Stimulated activated CD8-positive, alpha-beta memory T cell treated with anti-CD3 and anti-CD28 coated beads, Interleukin-7, amount 100 ng/mL, for 48 hours (primary cell): Measurements from ENCODE around the gene CCDC12.

ENCODE experiments used
- DNase-seq, 2 donors: peaks; one replicate each; pipeline ENCODE4 v3.0.0-alpha.2; 2020; ENCODE audit warnings: low read depth in 1 of 2; ENCODE audit errors: extremely low read depth in 1 of 2

The CCDC12 gene

DNA sequence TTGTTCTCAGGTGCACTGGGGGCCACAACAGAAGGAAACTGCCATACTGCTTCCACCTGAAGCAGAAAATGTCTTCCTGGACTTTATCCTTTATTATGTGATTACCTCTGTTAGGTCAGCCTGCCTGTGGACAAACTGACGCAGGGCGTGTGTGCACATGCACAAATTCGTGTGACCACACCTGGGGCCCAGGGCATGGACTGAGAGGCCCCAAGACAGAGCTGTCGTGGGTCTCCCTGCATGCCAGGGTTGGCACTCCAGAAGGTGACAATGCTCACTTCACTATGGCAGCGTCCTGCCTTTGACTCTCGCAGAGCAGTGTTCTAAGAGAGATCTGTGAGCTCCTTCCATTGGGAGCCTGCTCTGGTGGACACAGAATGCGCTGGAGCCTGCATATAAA is 34.5 kb downstream of the CCDC12 start:
- no peak for DNase-seq

DNA sequence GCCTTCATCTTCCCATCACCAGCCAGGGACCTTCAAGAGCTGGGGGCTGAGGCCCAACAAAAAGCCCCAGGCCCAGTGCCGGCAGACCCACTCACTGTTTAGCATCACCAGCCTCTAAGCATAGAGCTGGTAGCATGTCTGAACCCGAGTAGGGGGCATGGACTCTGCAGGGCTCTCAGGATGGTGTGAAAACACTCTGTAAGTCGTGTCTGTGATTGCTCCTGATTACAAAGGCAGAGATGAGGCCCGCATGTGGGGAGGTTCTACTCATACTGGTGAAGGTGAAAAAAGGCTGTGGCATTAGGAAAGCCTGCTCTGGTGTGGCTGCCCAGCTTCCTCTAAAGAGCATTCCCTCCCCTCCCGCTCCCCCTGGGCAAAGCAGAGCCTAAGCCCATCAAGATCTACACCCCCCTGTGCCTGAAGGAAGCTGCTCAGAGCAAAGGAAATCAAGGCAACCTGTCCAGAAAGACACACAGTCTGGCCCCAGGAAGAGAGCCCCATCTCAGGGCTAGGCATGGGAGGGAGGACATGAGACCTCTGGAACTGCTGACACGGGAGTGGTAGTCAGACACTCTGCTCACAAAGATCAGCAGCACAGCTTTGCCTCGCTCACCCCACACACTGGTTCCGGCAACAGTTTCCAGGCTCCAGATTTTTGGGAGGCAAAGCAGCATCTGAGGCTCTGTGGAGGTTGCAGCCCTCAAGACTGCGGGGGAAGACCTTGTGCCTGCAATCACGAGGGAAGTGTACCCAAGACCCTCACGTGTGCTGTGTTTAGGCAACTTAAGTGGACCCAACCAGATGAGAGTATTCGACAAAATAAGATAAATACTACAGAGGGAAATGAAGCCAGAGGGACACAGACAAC is 36.7 kb downstream of the CCDC12 start:
- no peak for DNase-seq

DNA sequence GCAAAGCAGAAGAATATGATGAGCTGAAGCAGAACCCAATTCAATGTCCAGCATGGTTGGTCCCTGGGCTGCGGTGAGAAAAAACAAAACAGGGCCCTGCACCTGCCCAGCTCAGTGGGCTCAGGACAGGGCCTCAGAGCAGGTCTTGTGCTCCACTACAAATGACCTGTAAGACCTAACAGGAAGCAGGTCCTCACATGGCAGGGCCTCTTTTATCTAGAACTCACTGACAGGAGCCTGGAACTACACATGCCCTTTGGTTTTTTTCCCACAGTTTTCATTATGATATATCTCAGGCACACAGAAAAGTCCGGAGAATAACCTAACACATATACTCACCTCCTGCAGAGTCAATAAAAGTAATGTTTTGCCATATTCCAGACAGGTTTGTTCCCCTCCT is 38.4 kb downstream of the CCDC12 start:
- no peak for DNase-seq

DNA sequence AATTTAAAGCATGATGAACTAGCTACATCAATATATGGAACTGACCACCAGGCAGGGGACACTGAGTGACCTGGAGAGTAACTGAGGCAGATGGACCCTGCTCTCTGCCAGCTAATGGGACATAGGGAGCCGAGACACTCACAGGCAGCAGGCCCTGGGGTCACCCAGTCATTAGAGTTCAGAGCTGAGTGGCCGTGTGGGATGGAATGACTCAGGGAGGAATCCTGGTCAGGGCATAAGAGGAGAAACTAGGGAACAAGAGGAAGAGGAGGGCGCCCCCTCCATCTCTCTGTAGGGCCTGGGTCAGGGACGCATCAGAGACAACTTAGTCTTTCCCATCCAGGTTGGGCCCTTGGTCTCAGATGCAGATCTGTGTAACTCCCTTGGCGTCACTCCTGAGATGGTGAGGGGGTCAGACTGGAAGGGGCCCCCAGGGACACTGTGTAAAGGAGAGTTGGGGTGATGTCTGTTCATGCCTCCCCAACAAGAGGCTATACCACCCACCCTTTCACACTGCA is 39.8 kb downstream of the CCDC12 start:
- DNase-seq, result no peak

DNA sequence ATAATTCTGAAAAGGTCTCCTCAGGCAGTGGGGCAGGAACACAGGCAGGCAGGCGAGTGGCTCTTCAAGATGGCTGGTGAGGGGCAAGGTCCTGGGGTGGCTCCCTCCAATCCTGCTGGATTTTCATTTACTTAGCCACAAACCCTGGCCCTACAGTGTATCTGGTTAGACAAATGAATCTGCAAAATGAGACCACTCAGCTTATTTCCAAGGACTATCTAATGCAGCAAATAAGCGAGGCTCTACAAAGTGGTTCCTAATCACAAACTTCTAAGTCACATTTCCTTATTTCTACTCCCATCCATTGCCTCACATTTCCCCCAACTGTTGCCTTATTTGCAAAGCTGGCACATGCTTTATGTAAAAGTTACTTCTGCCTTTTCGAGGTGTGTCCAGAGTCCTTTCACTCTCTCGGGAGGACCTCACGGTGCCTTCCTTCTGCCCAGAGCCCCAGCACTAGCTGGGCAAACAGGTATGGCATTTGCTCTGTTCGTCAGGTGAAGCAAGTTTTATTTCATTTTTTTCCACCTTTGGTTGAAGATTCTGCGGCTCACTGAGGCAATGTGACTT is 40.5 kb downstream of the CCDC12 start:
- DNase-seq, result no peak

DNA sequence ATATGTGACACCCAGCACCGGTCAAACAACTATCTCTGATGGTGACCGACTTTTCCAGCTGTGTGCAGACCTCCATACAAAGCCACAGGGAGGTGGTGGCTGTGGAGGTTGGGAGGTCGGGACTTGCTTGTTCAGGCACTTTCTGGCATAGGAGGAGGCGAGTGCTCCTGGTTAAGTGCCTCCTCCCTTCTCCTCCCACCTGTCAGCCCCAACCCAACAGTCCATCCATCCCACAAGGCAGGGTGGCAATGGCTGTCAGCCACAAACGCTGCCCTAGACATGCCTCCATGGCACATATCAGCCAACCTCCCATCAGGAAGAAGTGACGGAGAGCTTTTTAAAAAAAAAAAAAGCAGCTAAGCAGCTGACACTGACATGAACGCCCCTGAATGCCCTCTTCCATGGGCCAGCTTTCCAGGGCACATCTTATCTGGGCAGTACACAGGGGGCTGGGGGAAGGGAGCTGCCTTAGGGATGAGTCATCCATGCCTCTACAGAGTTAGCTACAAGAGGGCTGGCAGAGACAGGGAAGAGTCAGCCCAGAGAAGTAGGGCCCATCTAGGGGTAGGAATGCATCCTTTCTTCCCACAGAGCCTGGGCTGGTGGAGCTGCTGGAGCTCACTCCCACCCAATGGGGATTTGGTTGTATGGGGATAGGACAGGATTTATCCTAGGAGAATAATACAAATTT is 41.2 kb downstream of the CCDC12 start:
- no peak for DNase-seq

DNA sequence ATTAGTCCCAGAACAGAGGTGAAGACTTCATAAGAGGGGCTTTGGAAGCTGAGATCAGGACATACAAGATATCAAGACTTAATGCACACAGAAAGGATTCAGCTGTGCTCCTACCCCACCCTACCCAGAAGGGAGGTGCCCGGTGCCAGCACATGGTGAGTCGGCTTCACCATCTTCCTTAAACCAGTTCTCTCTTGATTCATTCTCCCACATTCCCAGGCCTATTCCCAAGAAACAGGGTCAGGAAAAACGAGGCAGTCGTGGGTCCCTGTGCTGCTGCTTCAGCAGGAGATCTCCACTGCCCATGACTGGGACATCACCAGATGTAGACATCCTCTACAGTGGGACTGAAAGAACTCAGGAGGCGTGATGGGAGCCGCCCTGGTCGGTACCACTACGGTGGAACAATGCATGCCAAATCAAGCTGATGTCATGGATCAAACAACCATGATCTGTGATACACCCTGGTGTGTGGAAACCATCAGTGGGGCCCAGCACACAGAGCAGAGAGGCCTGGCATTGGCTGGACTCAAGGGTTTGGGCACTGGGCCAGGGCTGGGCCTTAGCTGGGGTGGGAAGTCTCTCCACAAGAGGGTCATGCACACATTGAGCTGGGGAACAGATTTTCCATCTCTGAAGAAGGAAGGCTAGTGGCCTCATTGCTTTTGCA is 41.9 kb downstream of the CCDC12 start:
- no peak for DNase-seq

DNA sequence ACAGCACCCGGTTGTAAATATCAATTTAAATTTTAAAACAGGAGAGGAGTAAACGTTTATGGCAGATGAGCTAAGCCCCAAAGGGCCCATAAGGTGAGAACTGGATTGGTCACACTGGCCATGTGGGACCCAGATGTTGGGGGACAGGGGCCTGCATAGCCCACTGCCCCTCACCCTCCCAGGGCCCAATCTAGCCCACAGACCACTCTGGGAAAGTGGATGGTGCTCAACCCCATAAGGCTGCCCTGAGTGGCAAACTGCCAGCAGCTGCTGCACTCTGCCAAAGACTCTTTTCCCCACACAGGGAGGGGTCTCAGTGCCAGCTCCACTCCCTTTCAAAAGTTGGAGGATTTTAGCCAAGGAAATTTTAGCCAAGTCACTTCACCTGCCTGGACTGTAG is 42.5 kb downstream of the CCDC12 start:
- no peak for DNase-seq

DNA sequence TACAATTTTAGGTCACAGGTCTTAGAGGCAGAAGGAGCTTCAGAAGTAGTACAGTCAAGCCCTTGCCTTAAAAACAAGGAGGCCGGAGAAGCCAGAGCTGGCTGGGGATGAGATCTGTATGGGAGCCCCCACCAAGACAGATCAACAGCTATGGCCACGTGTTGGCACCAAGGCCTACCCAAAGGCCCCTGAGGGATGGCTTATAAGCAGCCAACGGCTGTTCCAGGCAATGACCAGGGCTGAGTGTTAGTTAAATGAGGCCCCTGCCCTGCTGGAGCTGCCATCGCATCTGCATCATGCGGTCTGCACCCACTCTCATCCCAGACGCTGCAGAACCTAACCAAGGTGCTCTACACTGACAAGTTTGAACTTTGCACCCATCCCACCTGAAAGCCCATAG is 43.3 kb downstream of the CCDC12 start:
- DNase-seq, result no peak

DNA sequence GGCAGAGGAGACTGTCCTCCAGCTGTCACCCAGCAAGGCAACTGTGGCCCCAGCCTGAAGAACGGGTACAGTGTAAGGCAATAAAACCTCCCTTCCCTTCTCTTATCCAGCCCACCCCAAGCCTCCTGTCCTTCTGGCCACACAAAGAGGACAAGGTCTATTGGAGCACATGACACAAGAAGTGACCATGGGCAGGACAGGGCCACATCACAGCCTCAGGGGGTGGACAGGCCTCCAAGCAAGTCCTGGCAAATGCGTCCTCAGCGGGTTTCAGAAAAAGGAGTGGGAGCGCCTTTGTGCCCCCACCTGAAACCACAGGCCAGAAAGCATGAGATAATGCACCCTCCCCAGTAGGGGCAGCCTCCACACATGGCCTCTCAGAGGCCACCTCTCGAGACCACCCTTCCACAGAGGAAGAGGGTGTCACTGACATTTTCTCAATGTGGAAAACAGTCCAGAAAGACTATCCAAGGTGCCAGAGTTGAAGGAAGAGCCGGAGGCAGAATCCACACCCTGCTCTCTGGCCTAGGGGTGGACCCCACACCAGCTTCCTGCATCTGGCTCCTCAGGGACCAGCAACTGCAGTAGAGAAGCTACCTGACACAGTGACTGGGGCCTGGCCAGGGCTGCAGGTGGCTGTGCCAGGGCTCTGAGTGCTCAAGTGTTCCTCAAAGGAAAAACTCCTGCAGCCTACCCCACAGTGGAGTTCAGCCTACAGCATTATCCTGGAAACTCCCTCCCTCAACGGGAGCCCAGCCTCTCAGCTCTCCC is 43.9 kb downstream of the CCDC12 start:
- DNase-seq, result no peak

DNA sequence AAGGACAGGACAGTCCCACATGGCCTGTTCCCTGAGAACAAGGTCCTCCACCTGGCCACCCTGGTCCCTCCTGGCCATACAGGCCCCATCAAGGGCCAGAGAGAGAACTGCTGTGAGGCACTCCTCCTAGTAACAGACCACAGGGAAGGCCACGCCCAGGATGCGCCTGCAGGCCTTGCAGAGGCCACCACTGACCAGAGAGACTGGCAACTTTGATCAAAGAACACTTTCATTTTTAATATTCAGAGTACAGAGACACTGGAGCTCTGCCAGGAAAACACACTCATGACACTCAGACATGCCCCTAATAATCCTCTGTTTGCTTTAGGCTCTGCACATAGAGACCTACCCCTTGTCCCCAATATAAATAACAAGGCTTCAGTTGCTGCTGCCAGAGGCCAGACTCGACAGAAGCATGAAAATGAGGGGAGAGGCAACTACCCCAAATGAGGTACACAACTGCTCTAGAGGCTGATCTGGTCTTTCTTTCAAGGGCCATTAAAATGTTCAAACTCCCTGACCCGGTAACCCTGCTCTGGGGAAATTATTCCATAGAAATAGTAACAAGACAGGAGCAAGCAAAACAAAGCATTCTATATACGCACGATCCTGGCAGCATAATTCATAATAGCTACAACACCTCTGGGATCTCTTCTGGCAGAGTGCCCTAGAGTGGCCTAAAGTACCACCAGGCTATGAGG is 44.8 kb downstream of the CCDC12 start:
- no peak for DNase-seq

DNA sequence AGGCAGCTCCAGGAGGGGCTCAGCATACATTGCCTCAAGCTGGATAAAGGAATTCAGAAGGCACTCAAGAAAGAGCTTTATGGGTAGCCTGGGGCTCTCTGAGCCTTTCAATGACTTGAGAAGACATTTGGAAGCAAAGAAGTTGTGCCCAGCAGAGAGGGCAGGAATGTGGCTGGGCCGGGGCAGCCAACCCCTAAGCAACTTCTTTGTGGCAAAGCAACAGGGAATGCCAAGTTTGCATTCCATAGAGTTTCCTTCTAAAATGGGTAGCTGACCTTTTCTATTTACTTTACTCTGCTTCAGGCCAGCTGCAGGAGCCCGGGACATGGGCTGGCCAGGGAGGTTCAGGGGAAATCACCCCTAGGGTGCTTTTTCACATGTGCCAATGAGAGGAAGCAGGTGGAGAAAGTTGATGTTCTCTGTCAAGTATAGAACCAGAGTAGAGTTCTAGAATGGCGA is 45.6 kb downstream of the CCDC12 start:
- no peak for DNase-seq

DNA sequence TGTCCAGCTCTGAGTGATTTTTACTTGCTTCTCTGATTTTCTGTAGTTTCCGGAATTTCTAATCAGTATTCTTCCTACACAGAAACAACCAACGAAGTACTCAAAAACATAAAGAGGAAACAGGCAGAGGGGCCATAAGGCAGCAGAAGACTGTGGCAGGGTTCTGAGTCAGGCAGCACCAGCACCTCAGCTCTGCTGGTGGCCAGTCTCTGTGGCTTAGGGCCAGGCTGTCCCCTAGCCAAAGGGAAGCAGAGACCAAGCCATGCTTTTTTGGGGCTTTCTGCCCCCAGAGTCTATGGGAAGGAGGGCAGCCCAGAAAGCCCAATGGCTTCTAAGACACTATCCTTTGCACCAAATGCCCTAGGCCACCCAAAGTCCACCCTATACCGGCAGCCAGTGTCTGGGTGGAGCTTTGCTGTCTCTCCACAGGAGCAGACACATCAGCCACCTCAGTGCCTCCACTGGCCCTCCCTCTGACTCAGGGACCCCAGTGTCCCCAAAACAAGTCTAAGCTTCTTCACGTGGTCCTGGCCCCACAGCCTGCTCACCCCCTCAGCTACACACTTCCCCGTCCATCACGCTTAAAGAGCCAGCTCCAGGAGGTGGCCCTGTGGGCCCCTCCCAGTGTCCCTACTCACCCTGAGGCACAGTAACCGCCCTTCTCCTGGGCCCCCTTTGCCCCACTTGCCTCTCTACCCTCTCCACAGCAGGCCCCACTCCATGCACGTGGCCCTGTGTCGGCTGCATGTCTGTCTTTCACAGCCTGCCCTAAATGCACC is 46.2 kb downstream of the CCDC12 start:
- DNase-seq, result no peak

DNA sequence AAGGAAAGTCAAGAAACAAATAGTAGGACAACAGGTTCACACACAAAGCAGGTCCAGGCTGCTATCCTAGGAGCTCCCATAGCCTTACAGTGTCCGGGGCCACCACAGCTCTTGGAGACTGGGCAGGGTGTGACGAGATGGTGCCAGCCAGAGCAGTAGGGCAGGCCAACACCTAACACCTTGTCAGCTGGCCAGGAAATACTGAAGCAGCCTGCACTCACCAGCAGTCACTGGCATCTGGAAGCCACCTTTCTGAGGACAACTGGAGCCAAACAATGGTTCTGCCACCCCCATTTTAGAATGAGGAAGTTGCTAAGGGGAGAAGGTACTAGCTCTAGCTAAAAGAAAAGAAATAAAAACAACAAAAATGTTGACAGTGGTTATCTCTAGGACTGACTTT is 47.2 kb downstream of the CCDC12 start:
- DNase-seq, result no peak

DNA sequence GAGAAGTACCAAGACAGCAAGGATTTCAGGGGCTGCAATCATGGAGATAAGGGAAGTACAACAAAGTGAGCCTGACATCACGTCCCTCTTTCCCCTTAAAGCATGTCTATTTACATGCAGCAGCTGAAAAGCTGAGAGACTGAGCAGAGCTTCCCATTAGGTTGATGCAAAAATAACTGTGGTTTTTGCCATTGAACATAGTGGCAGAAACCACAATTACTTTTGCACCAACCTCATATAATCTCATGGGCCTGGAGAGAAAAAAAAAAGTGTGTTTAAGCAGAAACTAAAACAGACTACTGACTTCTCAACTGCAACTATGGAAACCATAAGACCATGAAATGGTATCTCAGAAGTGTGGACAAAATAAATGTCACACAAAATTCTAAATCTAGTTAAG is 48.3 kb downstream of the CCDC12 start:
- DNase-seq, result no peak

DNA sequence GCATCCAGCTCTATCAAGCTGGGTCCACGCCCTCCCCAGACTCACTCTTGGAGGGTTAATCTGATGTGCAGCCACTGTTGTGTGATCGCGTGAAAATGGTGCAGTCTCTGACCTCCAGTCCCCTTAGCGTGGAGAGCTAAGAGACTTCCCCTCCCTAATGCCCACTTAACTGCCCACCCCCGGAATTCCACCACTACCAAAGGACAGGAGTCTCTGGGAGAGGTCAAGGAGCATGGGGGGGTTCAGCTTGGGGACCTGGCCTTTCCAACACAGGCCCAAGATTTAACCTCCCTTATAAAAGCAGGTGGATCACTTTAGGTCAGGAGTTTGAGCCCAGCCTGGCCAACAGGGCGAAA is 48.8 kb downstream of the CCDC12 start:
- no peak for DNase-seq

DNA sequence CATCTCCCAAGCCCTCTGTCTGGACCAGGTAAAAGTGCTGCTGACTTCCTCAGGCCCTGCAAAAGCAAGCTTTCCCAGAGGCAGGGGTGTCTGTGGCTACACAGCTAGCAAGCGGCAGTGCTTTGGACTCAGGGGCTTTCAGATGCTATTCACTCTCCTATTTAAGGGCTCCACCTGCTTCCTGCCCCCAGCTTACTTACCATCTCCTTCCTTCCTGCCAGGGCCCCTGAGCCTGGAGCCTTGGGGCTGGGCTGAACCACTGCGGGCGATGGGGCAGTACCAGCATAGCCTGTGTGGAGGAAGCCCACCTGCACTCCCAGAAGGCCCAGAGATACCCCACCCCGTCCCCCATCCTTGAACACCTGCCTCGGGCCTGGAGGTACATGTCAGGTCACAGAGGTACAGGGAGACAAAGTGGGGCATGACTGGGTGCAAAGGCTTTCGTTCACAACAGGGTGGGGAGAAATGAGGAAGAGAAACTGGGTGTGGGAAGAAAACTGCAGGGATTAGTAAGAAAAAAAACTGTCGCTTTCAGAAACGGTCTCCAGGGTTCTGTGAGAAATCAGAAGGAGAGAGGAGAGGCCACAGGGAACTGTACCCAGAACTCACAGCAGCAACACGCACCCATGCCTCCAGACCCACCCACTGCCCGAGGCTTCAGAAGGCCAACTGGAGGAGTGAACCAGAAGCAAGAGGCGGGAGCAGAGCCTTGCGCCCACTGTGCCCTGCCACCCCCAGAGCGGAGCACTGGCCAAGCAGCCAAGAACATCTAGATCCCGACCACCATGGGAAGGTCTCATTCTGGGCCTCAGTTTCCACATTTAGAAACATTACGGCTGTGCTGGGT is 49.5 kb downstream of the CCDC12 start:
- DNase-seq, result no peak

DNA sequence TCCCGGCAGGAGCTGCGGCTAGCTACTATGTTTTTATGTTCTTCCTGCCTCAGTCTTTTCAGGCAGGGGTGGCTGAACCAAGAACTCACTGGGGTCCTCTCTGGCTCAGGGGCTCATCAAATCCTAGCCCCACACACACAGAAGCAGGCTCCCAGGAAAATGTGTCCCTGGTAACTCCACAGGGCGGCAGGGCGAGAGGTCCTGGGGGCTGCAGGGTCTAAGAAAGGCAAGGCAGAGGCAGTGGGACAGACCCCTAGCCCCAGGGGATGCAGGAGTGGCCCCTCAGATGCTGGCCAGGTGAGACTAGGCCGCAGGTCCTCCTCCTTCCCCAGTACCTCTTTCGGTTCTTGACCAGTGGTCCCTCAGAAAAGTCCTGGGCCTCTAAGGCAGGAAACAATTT is 50.1 kb downstream of the CCDC12 start:
- no peak for DNase-seq
